ENCODE measurements around the gene CCDC93.

Gene CCDC93

GRCh38 chr2:117917223-117917917 is 96.5 kb downstream of the CCDC93 start:
- no peak for DNase-seq

- no peak for DNase-seq
These were observed 110.9 kb downstream of the CCDC93 start for GRCh38 chr2:117902933-117903332.

DNA sequence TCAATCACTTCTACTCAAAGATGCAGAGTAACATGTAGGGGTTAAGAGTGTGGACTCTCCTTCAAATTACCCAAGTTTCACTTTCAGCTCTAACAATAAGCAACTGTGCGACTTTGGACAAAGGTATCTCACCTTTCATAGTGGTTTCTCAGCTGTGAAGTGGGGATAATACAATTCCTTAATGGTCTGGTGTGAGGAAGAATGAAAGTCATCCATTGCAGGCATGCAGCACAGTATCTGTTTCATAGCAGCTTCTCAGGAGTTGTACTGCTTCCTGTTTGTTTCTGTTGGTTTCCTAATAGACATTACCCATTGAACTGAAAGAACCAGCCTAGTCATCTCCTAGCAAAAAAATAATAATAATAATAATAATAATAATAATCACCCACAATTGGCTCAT is 125.0 kb downstream of the CCDC93 start:
- DNase-seq = no peak

- no peak for DNase-seq
These were observed 128.6 kb downstream of the CCDC93 start for GRCh38 chr2:117885308-117885707.

- DNase-seq = no peak
These were observed 134.9 kb downstream of the CCDC93 start for GRCh38 chr2:117879003-117879402.

DNA sequence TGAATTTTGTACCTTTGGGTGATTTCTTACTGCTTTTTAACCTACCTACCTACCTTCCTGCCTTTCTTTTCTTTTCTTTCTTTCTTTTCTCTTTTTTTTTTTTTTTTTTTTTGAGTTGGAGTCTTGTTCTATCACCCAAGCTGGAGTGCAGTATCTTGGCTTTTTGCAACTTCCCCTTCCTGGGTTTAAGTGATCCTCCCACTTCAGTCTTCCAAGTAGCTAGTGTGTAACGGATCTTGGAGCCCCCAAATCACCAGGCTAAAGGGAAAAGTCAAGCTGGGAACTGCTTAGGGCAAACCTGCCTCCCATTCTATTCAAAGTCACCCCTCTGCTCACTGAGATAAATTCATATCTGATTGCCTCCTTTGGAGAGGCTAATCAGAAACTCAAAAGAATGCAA is 138.1 kb downstream of the CCDC93 start:
- DNase-seq = no peak

Measured in anterior cingulate cortex (tissue), 58 donors.